GM19099 (cell line): ENCODE results near the gene ZFYVE19.

Experiments used
- POLR2A ChIP-seq: IDR thresholded peaks from 3 replicates; pipeline ENCODE4 v1.6.1; 2011; ENCODE audit warnings: low read depth; ENCODE audit not compliant: insufficient read length; ENCODE audit errors: extremely low read depth

ZFYVE19 gene

GRCh38 chr15:40845036-40845435, 38.1 kb downstream of the ZFYVE19 start:
- no peak for TF ChIP-seq POLR2A

- no peak for TF ChIP-seq POLR2A
Measured at GRCh38 chr15:40845511-40846284, 38.8 kb downstream of the ZFYVE19 start.

GRCh38 chr15:40846841-40847222, 39.9 kb downstream of the ZFYVE19 start:
- peak; percentile 1 for TF ChIP-seq POLR2A

GRCh38 chr15:40847223-40847961, 40.5 kb downstream of the ZFYVE19 start:
- peak; percentile 16 for TF ChIP-seq POLR2A

GRCh38 chr15:40850576-40851112, 43.8 kb downstream of the ZFYVE19 start:
- no peak for TF ChIP-seq POLR2A

GRCh38 chr15:40852529-40852928, 45.6 kb downstream of the ZFYVE19 start:
- no peak for TF ChIP-seq POLR2A

- no peak for TF ChIP-seq POLR2A
Measured at GRCh38 chr15:40853241-40853890, 46.5 kb downstream of the ZFYVE19 start.

- no peak for TF ChIP-seq POLR2A
Measured at GRCh38 chr15:40854161-40854560, 47.3 kb downstream of the ZFYVE19 start.

GRCh38 chr15:40855706-40856234, 48.9 kb downstream of the ZFYVE19 start:
- no peak for TF ChIP-seq POLR2A

- TF ChIP-seq POLR2A, result no peak
Measured at GRCh38 chr15:40856746-40857145, 49.9 kb downstream of the ZFYVE19 start.

- TF ChIP-seq POLR2A, result no peak
Measured at GRCh38 chr15:40857601-40858341, 50.9 kb downstream of the ZFYVE19 start.

GRCh38 chr15:40858706-40859105, 51.8 kb downstream of the ZFYVE19 start:
- no peak for TF ChIP-seq POLR2A

GRCh38 chr15:40859206-40859851, 52.4 kb downstream of the ZFYVE19 start:
- TF ChIP-seq POLR2A, result no peak

- no peak for TF ChIP-seq POLR2A
Measured at GRCh38 chr15:40863660-40864270, 56.9 kb downstream of the ZFYVE19 start.
